ENCODE results near the gene CAPNS2.

DNA sequence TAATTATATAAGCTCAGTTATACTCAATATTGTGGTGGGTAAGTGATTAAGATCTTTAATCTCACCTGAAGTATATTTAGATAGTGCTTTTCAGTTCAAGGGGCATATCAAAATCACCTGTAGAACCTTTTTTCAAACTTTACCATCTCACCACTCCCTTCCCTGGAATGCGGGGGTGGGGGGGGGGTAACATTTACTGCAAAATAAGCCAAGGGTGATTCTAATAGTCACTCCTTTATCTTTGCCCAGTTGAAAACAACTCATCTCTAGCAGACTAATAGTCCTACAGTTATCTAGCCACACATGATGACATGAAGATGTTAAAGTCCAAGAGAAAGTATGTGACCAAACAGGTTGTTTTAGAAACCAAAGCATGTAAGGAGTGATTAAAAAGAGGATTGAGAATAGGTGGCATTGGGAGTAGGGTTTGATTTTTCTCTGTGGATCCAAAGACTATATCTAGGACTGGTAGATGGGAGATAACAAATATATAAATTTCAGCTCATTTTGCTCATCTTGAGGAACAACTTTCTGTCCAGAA lies 36.1 kb upstream of the CAPNS2 start:
- TF ChIP-seq, protein P1, sequence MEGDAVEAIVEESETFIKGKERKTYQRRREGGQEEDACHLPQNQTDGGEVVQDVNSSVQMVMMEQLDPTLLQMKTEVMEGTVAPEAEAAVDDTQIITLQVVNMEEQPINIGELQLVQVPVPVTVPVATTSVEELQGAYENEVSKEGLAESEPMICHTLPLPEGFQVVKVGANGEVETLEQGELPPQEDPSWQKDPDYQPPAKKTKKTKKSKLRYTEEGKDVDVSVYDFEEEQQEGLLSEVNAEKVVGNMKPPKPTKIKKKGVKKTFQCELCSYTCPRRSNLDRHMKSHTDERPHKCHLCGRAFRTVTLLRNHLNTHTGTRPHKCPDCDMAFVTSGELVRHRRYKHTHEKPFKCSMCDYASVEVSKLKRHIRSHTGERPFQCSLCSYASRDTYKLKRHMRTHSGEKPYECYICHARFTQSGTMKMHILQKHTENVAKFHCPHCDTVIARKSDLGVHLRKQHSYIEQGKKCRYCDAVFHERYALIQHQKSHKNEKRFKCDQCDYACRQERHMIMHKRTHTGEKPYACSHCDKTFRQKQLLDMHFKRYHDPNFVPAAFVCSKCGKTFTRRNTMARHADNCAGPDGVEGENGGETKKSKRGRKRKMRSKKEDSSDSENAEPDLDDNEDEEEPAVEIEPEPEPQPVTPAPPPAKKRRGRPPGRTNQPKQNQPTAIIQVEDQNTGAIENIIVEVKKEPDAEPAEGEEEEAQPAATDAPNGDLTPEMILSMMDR (IDR thresholded peaks at IDR 0.05), result no peak
- TF ChIP-seq POLR2A (IDR thresholded peaks at IDR 0.05), result no peak
